ENCODE data around the gene ECM1.
A peak's percentile ranks its signal among the peaks of the same experiment; 100 is the strongest.

DNA sequence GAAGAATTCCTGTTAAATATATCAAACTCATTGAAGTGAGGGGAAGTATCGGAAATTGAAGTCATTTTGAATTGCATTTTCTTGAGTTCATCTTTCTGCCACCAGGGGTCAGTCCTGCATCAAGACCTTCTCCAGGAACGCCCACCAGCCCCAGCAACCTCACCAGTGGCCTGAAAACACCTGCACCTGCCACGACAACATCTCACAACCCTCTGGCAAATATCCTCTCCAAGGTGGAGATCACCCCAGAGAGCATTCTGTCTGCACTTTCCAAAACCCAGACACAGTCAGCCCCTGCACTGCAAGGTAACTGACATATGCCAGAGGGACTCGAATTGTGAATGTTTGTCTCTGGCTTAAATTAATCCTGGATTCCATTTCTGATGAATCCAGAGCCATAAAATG, 43.5 kb upstream of the ECM1 start:
- TF ChIP-seq, protein P1, sequence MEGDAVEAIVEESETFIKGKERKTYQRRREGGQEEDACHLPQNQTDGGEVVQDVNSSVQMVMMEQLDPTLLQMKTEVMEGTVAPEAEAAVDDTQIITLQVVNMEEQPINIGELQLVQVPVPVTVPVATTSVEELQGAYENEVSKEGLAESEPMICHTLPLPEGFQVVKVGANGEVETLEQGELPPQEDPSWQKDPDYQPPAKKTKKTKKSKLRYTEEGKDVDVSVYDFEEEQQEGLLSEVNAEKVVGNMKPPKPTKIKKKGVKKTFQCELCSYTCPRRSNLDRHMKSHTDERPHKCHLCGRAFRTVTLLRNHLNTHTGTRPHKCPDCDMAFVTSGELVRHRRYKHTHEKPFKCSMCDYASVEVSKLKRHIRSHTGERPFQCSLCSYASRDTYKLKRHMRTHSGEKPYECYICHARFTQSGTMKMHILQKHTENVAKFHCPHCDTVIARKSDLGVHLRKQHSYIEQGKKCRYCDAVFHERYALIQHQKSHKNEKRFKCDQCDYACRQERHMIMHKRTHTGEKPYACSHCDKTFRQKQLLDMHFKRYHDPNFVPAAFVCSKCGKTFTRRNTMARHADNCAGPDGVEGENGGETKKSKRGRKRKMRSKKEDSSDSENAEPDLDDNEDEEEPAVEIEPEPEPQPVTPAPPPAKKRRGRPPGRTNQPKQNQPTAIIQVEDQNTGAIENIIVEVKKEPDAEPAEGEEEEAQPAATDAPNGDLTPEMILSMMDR (IDR thresholded peaks at IDR 0.05; ENCODE audit: insufficient read depth, low read length, poor library complexity, severe bottlenecking), result peak; percentile 42
- TF ChIP-seq EZH2phosphoT487 (conservative IDR thresholded peaks at IDR 0.05; ENCODE audit: low read length), result no peak

Measured in SU-DHL-6 (cell line).